ENCODE results near the gene LARGE2. TPM values are rescaled to one million over a fixed set of nuclear protein-coding genes. Genes with fewer than 3 reads are reported as not detected.

LARGE2 gene
- total and polyA plus RNA-seq, 2 donors (not counting 3 experiments of a cell fraction or from before 2014, with no cell fraction given), result 0.06 TPM; not detected in 1

DNA sequence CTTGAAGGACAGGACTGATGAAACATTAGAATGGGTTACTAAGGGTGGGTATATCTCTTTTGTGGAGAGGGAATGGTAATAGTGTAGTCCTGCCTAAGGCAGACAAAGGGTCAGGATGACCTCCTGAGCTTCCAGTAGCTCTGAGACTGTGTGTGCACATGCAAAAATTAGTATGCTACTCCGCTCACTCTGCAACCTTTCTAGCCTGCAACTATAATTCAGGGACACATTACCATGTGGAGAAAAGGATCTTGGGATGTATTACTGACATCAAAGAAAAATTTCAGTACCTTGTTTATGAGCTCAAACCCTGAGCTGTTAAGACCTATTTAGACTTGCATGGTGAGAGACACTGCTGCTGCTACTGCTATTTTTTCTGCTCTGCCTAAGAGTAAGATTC lies 25.4 kb downstream of the LARGE2 start:
- dilution Hi-C loops (cut with MboI; ENCODE audit: extremely low pct_ligation_motif_present, low sequenced_read_pairs) (no loop called here), intact Hi-C loops (cut with micrococcal nuclease) (no loop called here)
- H3K4me3 ChIP-seq (replicated peaks in 1 of 3; ENCODE audit: insufficient read depth in 1 of 3, low read depth in 1 of 3, low read length in 3 of 3), result no peak overlapping the region
- DNase-seq (ENCODE audit: low read depth, low spot score) (no peak), FAIRE-seq (no peak)
- H3K9ac ChIP-seq (replicated peaks; ENCODE audit: extremely low read depth, insufficient read depth, low read length), result no peak overlapping the region
- ChIA-PET CTCF (interaction anchor here (7.1 kb wide), 1 partner anchor 17 kb away, joined by 52 read pairs; no protein-coding TSS in a partner anchor), POLR2A (no interaction called here)
- no peaks in the 10 kb centered on the region for H3K4me1 ChIP-seq (ENCODE audit: control insufficient read depth, extremely low read depth, insufficient read depth, low read length)
- no peaks in the 10 kb centered on the region for H3K79me2 ChIP-seq (ENCODE audit: control insufficient read depth, insufficient read depth, low read length)
- H3K27me3 ChIP-seq (ENCODE audit: control insufficient read depth in 2 of 2, insufficient read depth in 2 of 2, low read length in 2 of 2), result no peaks in the 10 kb centered on the region
- H3K27ac ChIP-seq (ENCODE audit: insufficient read depth, low read depth, low read length), result no peak overlapping the region
- H3K4me2 ChIP-seq (ENCODE audit: insufficient read depth, low read length), result no peak overlapping the region
- no TSS peak for BruUV-seq (replicated peaks)
- peaks cover 8 to 29% of the 10 kb centered on the region in 2 experiments for H3K36me3 ChIP-seq (ENCODE audit: control insufficient read depth in 2 of 2, extremely low read depth in 1 of 2, insufficient read depth in 2 of 2, low read length in 2 of 2)
- no peak for TF ChIP-seq POLR2A (IDR thresholded peaks at IDR 0.05; ENCODE audit: low read depth, low read length)
- no peak for TF ChIP-seq EZH2 (IDR thresholded peaks at IDR 0.05; ENCODE audit: borderline replicate concordance, low read depth, low read length, severe bottlenecking)
- TF ChIP-seq FOS (IDR thresholded peaks at IDR 0.05; ENCODE audit: borderline replicate concordance, insufficient read depth, low read length), result no peak
- no peak for TF ChIP-seq MYC (IDR thresholded peaks at IDR 0.05; ENCODE audit: low read depth, low read length)
- TF ChIP-seq POLR2AphosphoS5 (IDR thresholded peaks at IDR 0.05; ENCODE audit: insufficient read depth, low read depth, low read length), result no peak
- no peak for TF ChIP-seq GATA2 (IDR thresholded peaks at IDR 0.05; ENCODE audit: insufficient read depth, insufficient read length, low read depth, low read length)
- TF ChIP-seq, protein P1, sequence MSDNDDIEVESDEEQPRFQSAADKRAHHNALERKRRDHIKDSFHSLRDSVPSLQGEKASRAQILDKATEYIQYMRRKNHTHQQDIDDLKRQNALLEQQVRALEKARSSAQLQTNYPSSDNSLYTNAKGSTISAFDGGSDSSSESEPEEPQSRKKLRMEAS (IDR thresholded peaks at IDR 0.05; ENCODE audit: insufficient read depth, insufficient read length), result no peak
- no peak for TF ChIP-seq JUN (IDR thresholded peaks at IDR 0.05; ENCODE audit: borderline replicate concordance, insufficient read depth, insufficient read length, low read depth)
- TF ChIP-seq, protein P2, sequence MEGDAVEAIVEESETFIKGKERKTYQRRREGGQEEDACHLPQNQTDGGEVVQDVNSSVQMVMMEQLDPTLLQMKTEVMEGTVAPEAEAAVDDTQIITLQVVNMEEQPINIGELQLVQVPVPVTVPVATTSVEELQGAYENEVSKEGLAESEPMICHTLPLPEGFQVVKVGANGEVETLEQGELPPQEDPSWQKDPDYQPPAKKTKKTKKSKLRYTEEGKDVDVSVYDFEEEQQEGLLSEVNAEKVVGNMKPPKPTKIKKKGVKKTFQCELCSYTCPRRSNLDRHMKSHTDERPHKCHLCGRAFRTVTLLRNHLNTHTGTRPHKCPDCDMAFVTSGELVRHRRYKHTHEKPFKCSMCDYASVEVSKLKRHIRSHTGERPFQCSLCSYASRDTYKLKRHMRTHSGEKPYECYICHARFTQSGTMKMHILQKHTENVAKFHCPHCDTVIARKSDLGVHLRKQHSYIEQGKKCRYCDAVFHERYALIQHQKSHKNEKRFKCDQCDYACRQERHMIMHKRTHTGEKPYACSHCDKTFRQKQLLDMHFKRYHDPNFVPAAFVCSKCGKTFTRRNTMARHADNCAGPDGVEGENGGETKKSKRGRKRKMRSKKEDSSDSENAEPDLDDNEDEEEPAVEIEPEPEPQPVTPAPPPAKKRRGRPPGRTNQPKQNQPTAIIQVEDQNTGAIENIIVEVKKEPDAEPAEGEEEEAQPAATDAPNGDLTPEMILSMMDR (IDR thresholded peaks at IDR 0.05; ENCODE audit: extremely low read depth in 1 of 2, insufficient read depth in 1 of 2, low read depth in 1 of 2, low read length in 2 of 2), result no peak
- no peaks in the 10 kb centered on the region for H3K9me1 ChIP-seq (replicated peaks; ENCODE audit: control insufficient read depth, extremely low read depth, insufficient read depth, low read length)
- H2AFZ ChIP-seq (ENCODE audit: low read depth, low read length), result no peak overlapping the region
- no peaks in the 10 kb centered on the region for H4K20me1 ChIP-seq (replicated peaks; ENCODE audit: control insufficient read depth, extremely low read depth, insufficient read depth, low read length)
- no peaks in the 10 kb centered on the region for H3K9me3 ChIP-seq (replicated peaks; ENCODE audit: control insufficient read depth, insufficient read depth, low read length)

Data from endothelial cell of umbilical vein (primary cell).